Erythroblast (primary cell): ENCODE measurements around the gene IL4R.

Experiments used
- GATA1 ChIP-seq: IDR thresholded peaks from 2 replicates; pipeline ENCODE4 v1.6.1; 2011; ENCODE audit warnings: low read depth, mild to moderate bottlenecking, control low read depth, low read length, moderate library complexity
- POLR2A ChIP-seq: IDR thresholded peaks from 2 replicates; pipeline ENCODE4 v1.6.1; 2011; ENCODE audit warnings: mild to moderate bottlenecking, low read length

DNA sequence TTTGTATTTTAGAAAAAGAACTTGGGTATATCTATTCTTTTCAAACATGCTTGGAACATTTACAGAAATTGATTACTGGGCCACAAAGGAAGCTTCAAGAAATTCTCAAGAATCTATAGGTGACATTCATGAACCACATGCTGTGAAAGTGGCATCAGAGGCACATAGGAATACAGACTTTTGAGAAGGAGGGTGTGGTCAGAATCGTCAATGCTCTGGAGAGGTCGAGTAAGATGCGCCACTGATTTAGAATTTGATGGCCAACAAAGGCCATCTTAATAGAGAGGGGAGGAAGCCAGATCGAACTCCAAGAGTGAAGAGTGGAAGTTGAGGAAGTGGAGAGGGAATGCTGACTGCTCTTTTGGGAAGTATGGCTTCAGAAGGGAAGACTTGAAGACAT is 41.7 kb upstream of the IL4R start:
- TF ChIP-seq POLR2A (no peak), GATA1 (no peak)
